SK-N-SH (cell line): Measurements from ENCODE around the gene UBE2D4. TPM values are rescaled to one million over a fixed set of nuclear protein-coding genes. Genes with fewer than 3 reads are reported as not detected.

Experiments
- CTCF ChIA-PET: fragments of 300-600, 350-600 bp; formaldehyde crosslinking; extraction: SDS; loops from one replicate; lab custom pipeline; 2021; lab: Yijun Ruan, JAX
- POLR2A ChIA-PET: fragments of 350-600 bp; sonication (Branson Sonifier 250); formaldehyde crosslinking; extraction: SDS; loops from one replicate; lab custom pipeline; 2020; ENCODE audit warnings: antibody characterized with exemption, inconsistent platforms; lab: Yijun Ruan, JAX
- DNase-seq: peaks from one replicate; pipeline ENCODE4 v3.0.0; 2012
- H2AFZ ChIP-seq: fragments of 200-600 bp; sonication (generic); 2 replicates; pipeline ENCODE4 v1.8.1; 2016; ENCODE audit warnings: antibody characterized with exemption, mild to moderate bottlenecking, low read depth
- H3F3A ChIP-seq: fragments of 200-600 bp; sonication (generic); replicated peaks from 2 replicates; pipeline ENCODE3; 2016; ENCODE audit warnings: antibody characterized with exemption, mild to moderate bottlenecking; ENCODE audit not compliant: insufficient read depth
- H3K27ac ChIP-seq, 2 experiments: fragments of 200-500 bp in 1 of 2; fragments of 200-600 bp in 1 of 2; sonication (Bioruptor generic) in 1 of 2; sonication (generic), shearing (Covaris generic) in 1 of 2; 2 replicates each; pipeline versions ENCODE4 v1.5.1 to v1.6.1; 2014 to 2016; ENCODE audit warnings: low read depth in 2 of 2, inconsistent platforms in 1 of 2, low read length in 1 of 2, mild to moderate bottlenecking in 1 of 2, mixed read lengths in 1 of 2
- H3K27me3 ChIP-seq: fragments of 200-600 bp; sonication (generic), shearing (Covaris generic); 2 replicates; pipeline ENCODE4 v1.6.1; 2016; ENCODE audit warnings: mixed run types; ENCODE audit not compliant: insufficient read depth
- H3K36me3 ChIP-seq, 2 experiments: fragments of 200-500 bp in 1 of 2; fragments of 200-600 bp in 1 of 2; sonication (Bioruptor generic) in 1 of 2; sonication (generic) in 1 of 2; replicated peaks in 1 of 2; 2 replicates each; pipeline versions ENCODE3 to v1.5.1; 2014 to 2016; ENCODE audit warnings: low read length in 1 of 2, mild to moderate bottlenecking in 1 of 2; ENCODE audit not compliant: insufficient read depth in 2 of 2, control insufficient read depth in 1 of 2
- H3K4me1 ChIP-seq, 2 experiments: fragments of 200-500 bp in 1 of 2; fragments of 200-600 bp in 1 of 2; sonication (Bioruptor generic) in 1 of 2; sonication (generic), shearing (Covaris generic) in 1 of 2; 2 replicates each; pipeline versions ENCODE4 v1.5.1 to v1.6.1; 2014 to 2016; ENCODE audit warnings: low read depth in 1 of 2, low read length in 1 of 2, mixed run types in 1 of 2; ENCODE audit not compliant: insufficient read depth in 2 of 2, control insufficient read depth in 1 of 2
- H3K4me2 ChIP-seq: fragments of 200-600 bp; sonication (generic), shearing (Covaris generic); 2 replicates; pipeline ENCODE4 v1.6.1; 2017; ENCODE audit warnings: mixed run types
- H3K4me3 ChIP-seq, 2 experiments: fragments of 200-500 bp in 1 of 2; fragments of 200-600 bp in 1 of 2; sonication (Bioruptor generic) in 1 of 2; sonication (generic), shearing (Covaris generic) in 1 of 2; 2 replicates each; pipeline versions ENCODE4 v1.5.1 to v1.8.1; 2014 to 2016; ENCODE audit warnings: low read depth in 2 of 2, inconsistent platforms in 1 of 2, low read length in 1 of 2, mild to moderate bottlenecking in 1 of 2, mixed read lengths in 1 of 2, moderate library complexity in 1 of 2
- H3K79me2 ChIP-seq: fragments of 200-600 bp; sonication (generic); 2 replicates; pipeline ENCODE4 v1.8.1; 2017; ENCODE audit warnings: mild to moderate bottlenecking; ENCODE audit not compliant: insufficient read depth
- H3K9ac ChIP-seq: fragments of 200-600 bp; sonication (generic); 2 replicates; pipeline ENCODE4 v1.6.1; 2017; ENCODE audit warnings: mixed run types
- H3K9me2 ChIP-seq: fragments of 200-600 bp; sonication (generic); 2 replicates; pipeline ENCODE4 v1.6.1; 2017; ENCODE audit warnings: mixed run types
- H3K9me3 ChIP-seq: fragments of 200-600 bp; sonication (generic); 2 replicates; pipeline ENCODE4 v1.6.1; 2017; ENCODE audit warnings: mixed run types, mild to moderate bottlenecking, moderate library complexity
- H4K20me1 ChIP-seq: fragments of 200-600 bp; sonication (generic); 2 replicates; pipeline ENCODE4 v1.6.1; 2017; ENCODE audit warnings: mild to moderate bottlenecking, mixed run types; ENCODE audit not compliant: insufficient read depth
- CHD2 ChIP-seq: fragments of 150-350 bp; IDR thresholded peaks from 2 replicates; pipeline ENCODE4 v1.6.1; 2018; ENCODE audit warnings: low read length; ENCODE audit not compliant: partially characterized antibody
- FOXJ3 ChIP-seq: sonication (generic); formaldehyde crosslinking; IDR thresholded peaks from 2 replicates; pipeline ENCODE4 v1.5.1; 2020; ENCODE audit warnings: mild to moderate bottlenecking, missing genetic modification reagents
- FOXM1 ChIP-seq: IDR thresholded peaks from 2 replicates; pipeline ENCODE4 v1.4.0; 2012; ENCODE audit warnings: low read depth, mild to moderate bottlenecking
- GABPA ChIP-seq: IDR thresholded peaks from 2 replicates; pipeline ENCODE4 v1.4.0; 2012; ENCODE audit warnings: low read depth, mild to moderate bottlenecking
- IRF3 ChIP-seq: fragments of 150-350 bp; IDR thresholded peaks from 2 replicates; pipeline ENCODE4 v1.6.1; 2016; ENCODE audit warnings: mild to moderate bottlenecking, low read depth, low read length
- JUND ChIP-seq: IDR thresholded peaks from 2 replicates; pipeline ENCODE4 v1.4.0; 2012
- MAX ChIP-seq: IDR thresholded peaks from 2 replicates; pipeline ENCODE4 v1.4.0; 2012; ENCODE audit warnings: low read depth
- MXI1 ChIP-seq: IDR thresholded peaks from 2 replicates; pipeline ENCODE4 v1.6.1; 2012; ENCODE audit warnings: mild to moderate bottlenecking, low read depth, low read length, improper control_type of control experiment
- NFIC ChIP-seq: IDR thresholded peaks from 2 replicates; pipeline ENCODE4 v1.4.0; 2012; ENCODE audit warnings: borderline replicate concordance
- NRF1 ChIP-seq: IDR thresholded peaks from 2 replicates; pipeline ENCODE4 v1.6.1; 2012; ENCODE audit warnings: low read depth, mild to moderate bottlenecking, low read length
- POLR2AphosphoS5 ChIP-seq: IDR thresholded peaks from 2 replicates; pipeline ENCODE4 v1.6.1; 2012; ENCODE audit warnings: low read depth, low read length
- RAD21 ChIP-seq: IDR thresholded peaks from 2 replicates; pipeline ENCODE4 v1.6.1; 2012; ENCODE audit warnings: mild to moderate bottlenecking, low read length
- RFX5 ChIP-seq: IDR thresholded peaks from 2 replicates; pipeline ENCODE4 v1.6.1; 2012; ENCODE audit warnings: mild to moderate bottlenecking, improper control_type of control experiment, low read length
- RXRA ChIP-seq: IDR thresholded peaks from 2 replicates; pipeline ENCODE4 v1.4.0; 2012; ENCODE audit warnings: low read depth, mild to moderate bottlenecking, borderline replicate concordance
- SMC3 ChIP-seq: IDR thresholded peaks from 2 replicates; pipeline ENCODE4 v1.6.1; 2012; ENCODE audit warnings: low read depth, low read length, improper control_type of control experiment
- TAF1 ChIP-seq: IDR thresholded peaks from 2 replicates; pipeline ENCODE4 v1.6.1; 2012; ENCODE audit warnings: low read depth, mild to moderate bottlenecking, low read length, moderate library complexity, borderline replicate concordance
- TCF12 ChIP-seq: IDR thresholded peaks from 2 replicates; pipeline ENCODE4 v1.4.0; 2012
- WGBS: methylation state at CpG from one replicate; pipeline ENCODE4 v1.1.6; 2017; ENCODE audit warnings: low lambda C conversion rate; 5-methylcytosine and 5-hydroxymethylcytosine counted together
- polyA plus RNA-seq, 3 experiments: library from polyadenylated mRNA; depleted of rRNA; stranded (reverse); fragments of >200 nt; gene quantifications; 2 replicates each; pipeline ENCODE4 v1.2.3, GENCODE V29; 2012
- TF ChIP-seq, protein P1 (sequence below): IDR thresholded peaks from 2 replicates; pipeline ENCODE4 v1.4.0; 2012; ENCODE audit warnings: low read depth, borderline replicate concordance
- TF ChIP-seq, protein P2 (sequence below): fragments of 200-600 bp; sonication (generic); IDR thresholded peaks from 2 replicates; pipeline ENCODE4 v1.6.1; 2017; ENCODE audit warnings: antibody characterized with exemption, mild to moderate bottlenecking, moderate library complexity

The UBE2D4 gene
- polyA plus RNA-seq, 1 of the 3 experiments (the other 2 are of a cell fraction) = 22.8 TPM

DNA sequence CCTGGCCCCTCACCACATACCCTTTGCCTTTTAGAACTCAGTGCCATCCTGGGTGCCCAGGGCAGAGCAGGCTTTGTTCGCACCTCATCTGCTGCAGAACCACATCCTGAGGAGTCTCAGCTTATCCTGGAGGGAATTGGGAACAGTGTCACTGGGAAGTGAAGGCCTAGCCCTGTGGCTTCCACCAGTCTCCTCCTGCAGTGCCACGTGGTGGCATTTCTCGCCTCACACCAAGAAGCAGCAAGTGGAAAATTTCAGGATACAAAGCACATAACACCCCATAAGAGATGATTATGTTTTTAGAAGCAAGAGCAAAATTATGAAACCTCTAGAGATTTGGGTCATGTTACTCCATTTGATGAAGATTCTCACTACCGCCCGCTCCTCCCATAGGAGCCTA, 26.8 kb downstream of the UBE2D4 start:
- Histone ChIP-seq H4K20me1 (no peaks in the 10 kb centered on the region), H3K79me2 (no peaks in the 10 kb centered on the region), H3K9ac (no peak overlapping the region), H3K4me1 (no peaks in the 10 kb centered on the region), H3K27me3 (no peaks in the 10 kb centered on the region), H3K36me3 (peaks cover 8 to 35% of the 10 kb centered on the region in 2 experiments), H2AFZ (no peak overlapping the region), H3F3A (peaks cover 5% of the 10 kb centered on the region), H3K4me3 (no peak overlapping the region), H3K27ac (no peak overlapping the region), H3K4me2 (no peak overlapping the region), H3K9me3 (no peaks in the 10 kb centered on the region), H3K9me2 (no peaks in the 10 kb centered on the region)
- POLR2A ChIA-PET = interaction anchor here (1.5 kb wide), 1 partner anchor 9 kb away, joined by 3 read pairs; no protein-coding TSS in a partner anchor
- TF ChIP-seq RAD21 (no peak), RXRA (no peak), MXI1 (no peak), IRF3 (no peak), GABPA (no peak), MAX (no peak), NFIC (no peak), FOXM1 (no peak), CHD2 (no peak), FOXJ3 (CRISPR knock-in tag) (no peak), RFX5 (no peak), TAF1 (no peak), POLR2AphosphoS5 (no peak), SMC3 (no peak), TCF12 (no peak), NRF1 (no peak), JUND (no peak)
- TF ChIP-seq, protein P1, sequence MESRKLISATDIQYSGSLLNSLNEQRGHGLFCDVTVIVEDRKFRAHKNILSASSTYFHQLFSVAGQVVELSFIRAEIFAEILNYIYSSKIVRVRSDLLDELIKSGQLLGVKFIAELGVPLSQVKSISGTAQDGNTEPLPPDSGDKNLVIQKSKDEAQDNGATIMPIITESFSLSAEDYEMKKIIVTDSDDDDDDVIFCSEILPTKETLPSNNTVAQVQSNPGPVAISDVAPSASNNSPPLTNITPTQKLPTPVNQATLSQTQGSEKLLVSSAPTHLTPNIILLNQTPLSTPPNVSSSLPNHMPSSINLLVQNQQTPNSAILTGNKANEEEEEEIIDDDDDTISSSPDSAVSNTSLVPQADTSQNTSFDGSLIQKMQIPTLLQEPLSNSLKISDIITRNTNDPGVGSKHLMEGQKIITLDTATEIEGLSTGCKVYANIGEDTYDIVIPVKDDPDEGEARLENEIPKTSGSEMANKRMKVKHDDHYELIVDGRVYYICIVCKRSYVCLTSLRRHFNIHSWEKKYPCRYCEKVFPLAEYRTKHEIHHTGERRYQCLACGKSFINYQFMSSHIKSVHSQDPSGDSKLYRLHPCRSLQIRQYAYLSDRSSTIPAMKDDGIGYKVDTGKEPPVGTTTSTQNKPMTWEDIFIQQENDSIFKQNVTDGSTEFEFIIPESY = no peak
- TF ChIP-seq, protein P2, sequence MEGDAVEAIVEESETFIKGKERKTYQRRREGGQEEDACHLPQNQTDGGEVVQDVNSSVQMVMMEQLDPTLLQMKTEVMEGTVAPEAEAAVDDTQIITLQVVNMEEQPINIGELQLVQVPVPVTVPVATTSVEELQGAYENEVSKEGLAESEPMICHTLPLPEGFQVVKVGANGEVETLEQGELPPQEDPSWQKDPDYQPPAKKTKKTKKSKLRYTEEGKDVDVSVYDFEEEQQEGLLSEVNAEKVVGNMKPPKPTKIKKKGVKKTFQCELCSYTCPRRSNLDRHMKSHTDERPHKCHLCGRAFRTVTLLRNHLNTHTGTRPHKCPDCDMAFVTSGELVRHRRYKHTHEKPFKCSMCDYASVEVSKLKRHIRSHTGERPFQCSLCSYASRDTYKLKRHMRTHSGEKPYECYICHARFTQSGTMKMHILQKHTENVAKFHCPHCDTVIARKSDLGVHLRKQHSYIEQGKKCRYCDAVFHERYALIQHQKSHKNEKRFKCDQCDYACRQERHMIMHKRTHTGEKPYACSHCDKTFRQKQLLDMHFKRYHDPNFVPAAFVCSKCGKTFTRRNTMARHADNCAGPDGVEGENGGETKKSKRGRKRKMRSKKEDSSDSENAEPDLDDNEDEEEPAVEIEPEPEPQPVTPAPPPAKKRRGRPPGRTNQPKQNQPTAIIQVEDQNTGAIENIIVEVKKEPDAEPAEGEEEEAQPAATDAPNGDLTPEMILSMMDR = no peak
- no peak for DNase-seq
- CTCF ChIA-PET = interaction anchor here (1.4 to 5.7 kb wide), 4 partner anchors 8 to 115 kb away, joined by 5 to 45 read pairs (median 24); no protein-coding TSS in a partner anchor
- WGBS = 94% methylated on average over 5 of the region's 5 CpGs
